ENCODE measurements around the gene MYH9. TPM values are rescaled to one million over a fixed set of nuclear protein-coding genes. Genes with fewer than 3 reads are reported as not detected.
A peak's percentile ranks its signal among the peaks of the same experiment; 100 is the strongest.
"Not testable (repeated sequence)": the region's sequence is repeated elsewhere in the genome, so short reads cannot be mapped to it uniquely, and the experiment has no call there.

Gene MYH9
- total and polyA plus RNA-seq, 11 donors: 109 to 482 (median 238) TPM

- no peak for ATAC-seq
- TF ChIP-seq POLR2A (IDR thresholded peaks at IDR 0.05): no peak
- no peak for TF ChIP-seq CTCF (IDR thresholded peaks at IDR 0.05)
- H3K27ac ChIP-seq: peak overlapping the region in 11 of 12 donors; percentile 6 to 89 (median 67)
- H3K36me3 ChIP-seq: peaks cover 0 to 72% (median 26%) of the 10 kb centered on the region in 9 donors
- H3K4me3 ChIP-seq: no peak overlapping the region
- intact Hi-C loops (cut with DNase I): no loop called here
- H3K9me3 ChIP-seq: no peaks in the 10 kb centered on the region
- peaks cover 0 to 64% (median 43%) of the 10 kb centered on the region in 12 donors for H3K4me1 ChIP-seq
- no peaks in the 10 kb centered on the region for H3K27me3 ChIP-seq
- no peak for DNase-seq
- 91 to 94% (median 93%) methylated on average over 13 of the region's 13 CpGs for WGBS, 4 donors
These were observed 129.7 kb downstream of the MYH9 start for GRCh38 chr22:36257948-36258670.

GRCh38 chr22:36257308-36257707, 130.5 kb downstream of the MYH9 start:
- H3K27me3 ChIP-seq: no peaks in the 10 kb centered on the region
- 75 to 90% (median 82%) methylated on average over 3 to 8 of the region's 8 CpGs for WGBS, 4 donors
- H3K27ac ChIP-seq: peak overlapping the region in 4 of 12 donors; percentile 23 to 60 (median 40)
- intact Hi-C loops (cut with DNase I): no loop called here
- DNase-seq: no peak
- H3K9me3 ChIP-seq: no peaks in the 10 kb centered on the region
- TF ChIP-seq CTCF (IDR thresholded peaks at IDR 0.05): no peak
- TF ChIP-seq POLR2A (IDR thresholded peaks at IDR 0.05): no peak
- peaks cover 0 to 69% (median 49%) of the 10 kb centered on the region in 12 donors for H3K4me1 ChIP-seq
- no peak overlapping the region for H3K4me3 ChIP-seq
- H3K36me3 ChIP-seq: peaks cover 0 to 64% (median 20%) of the 10 kb centered on the region in 9 donors
- no peak for ATAC-seq

- intact Hi-C loops (cut with DNase I): no loop called here
- no peaks in the 10 kb centered on the region for H3K9me3 ChIP-seq
- 83 to 92% (median 88%) methylated on average over 3 of the region's 3 CpGs for WGBS, 4 donors
- peaks cover 0 to 71% (median 49%) of the 10 kb centered on the region in 12 donors for H3K4me1 ChIP-seq
- peak overlapping the region in 10 of 12 donors; percentile 55 to 74 (median 64) for H3K27ac ChIP-seq
- TF ChIP-seq POLR2A (IDR thresholded peaks at IDR 0.05) (no peak), CTCF (IDR thresholded peaks at IDR 0.05) (no peak)
- H3K36me3 ChIP-seq: peaks cover 0 to 55% (median 12%) of the 10 kb centered on the region in 9 donors
- H3K27me3 ChIP-seq: no peaks in the 10 kb centered on the region
- ATAC-seq: no peak
- peak overlapping the region in 1 of 12 donors; percentile 25 for H3K4me3 ChIP-seq
- DNase-seq: no peak
These were observed 131.3 kb downstream of the MYH9 start for GRCh38 chr22:36256478-36256877.

- not testable (repeated sequence) for DNase-seq, H3K9me3 ChIP-seq, H3K27me3 ChIP-seq
- Histone ChIP-seq H3K36me3 (peaks cover 0 to 46% (median 4%) of the 10 kb centered on the region in 9 donors), H3K27ac (peak overlapping the region; percentile 77 to 96 (median 90)), H3K4me1 (peaks cover 0 to 71% (median 49%) of the 10 kb centered on the region in 12 donors), H3K4me3 (peak overlapping the region in 9 of 12 donors; percentile 29 to 79 (median 62))
- WGBS, 4 donors: 56 to 100% (median 82%) methylated on average over 1 to 3 of the region's 5 CpGs; no CpG with 5 or more reads in 1 of the 4 donors
- intact Hi-C loops (cut with DNase I): loop anchor here in 1 of 10 donors (2.0 kb wide), 1 partner anchor 53 kb away; no protein-coding TSS in a partner anchor
- peak; percentile 29 to 67 (median 32) for ATAC-seq
These were observed 132.2 kb downstream of the MYH9 start for GRCh38 chr22:36255572-36255971.

All from heart left ventricle (tissue), 16 donors.